HPDE6-E6E7 (cell line): ENCODE data around the gene TPSAB1.
"Not testable (repeated sequence)": the region's sequence is repeated elsewhere in the genome, so short reads cannot be mapped to it uniquely, and the experiment has no call there.

Experiments used
- DNase-seq: peaks from one replicate; pipeline ENCODE4 v3.0.0; 2011; ENCODE audit warnings: missing footprints; ENCODE audit errors: extremely low spot score

Gene TPSAB1

GRCh38 chr16:1223355-1224214 is 16.9 kb upstream of the TPSAB1 start:
- DNase-seq = no peak

GRCh38 chr16:1224558-1224957 is 15.9 kb upstream of the TPSAB1 start:
- no peak for DNase-seq

GRCh38 chr16:1225051-1225451 is 15.5 kb upstream of the TPSAB1 start, which contains the start of gene TPSG1:
TSS of gene TPSG1 (minus strand) at chr16:1225268. CDS start at chr16:1225252, 16 bp downstream.
- no peak for DNase-seq

GRCh38 chr16:1225728-1226311 is 14.7 kb upstream of the TPSAB1 start:
- not testable (repeated sequence) for DNase-seq

GRCh38 chr16:1226692-1227091 is 13.8 kb upstream of the TPSAB1 start:
- DNase-seq = not testable (repeated sequence)

GRCh38 chr16:1228227-1228626 is 12.3 kb upstream of the TPSAB1 start:
- not testable (repeated sequence) for DNase-seq

GRCh38 chr16:1229476-1229875 is 11.0 kb upstream of the TPSAB1 start:
- DNase-seq = not testable (repeated sequence)

GRCh38 chr16:1230084-1230470 is 10.4 kb upstream of the TPSAB1 start, which contains the start of gene TPSB2:
TSS of gene TPSB2 (minus strand) at chr16:1230184. CDS start at chr16:1229951, 233 bp downstream.
- DNase-seq = not testable (repeated sequence)

- DNase-seq = not testable (repeated sequence)
Measured at GRCh38 chr16:1230471-1231212, 9.9 kb upstream of the TPSAB1 start.

- not testable (repeated sequence) for DNase-seq
Measured at GRCh38 chr16:1231301-1231700, 9.2 kb upstream of the TPSAB1 start.

- DNase-seq = not testable (repeated sequence)
Measured at GRCh38 chr16:1232049-1232748, 8.3 kb upstream of the TPSAB1 start.

- DNase-seq = not testable (repeated sequence)
Measured at GRCh38 chr16:1236659-1237058, 3.8 kb upstream of the TPSAB1 start.

- DNase-seq = no peak
Measured at GRCh38 chr16:1237990-1238389, 2.5 kb upstream of the TPSAB1 start.

GRCh38 chr16:1238909-1239308 is 1.6 kb upstream of the TPSAB1 start:
- DNase-seq = not testable (repeated sequence)

GRCh38 chr16:1239575-1239974 is 930 bp upstream of the TPSAB1 start:
- DNase-seq = not testable (repeated sequence)

GRCh38 chr16:1241081-1241480 is 576 bp downstream of the TPSAB1 start:
- not testable (repeated sequence) for DNase-seq

GRCh38 chr16:1243363-1243762 is 2.9 kb downstream of the TPSAB1 start:
- DNase-seq = not testable (repeated sequence)

- not testable (repeated sequence) for DNase-seq
Measured at GRCh38 chr16:1243907-1244850, 3.7 kb downstream of the TPSAB1 start.

GRCh38 chr16:1244881-1245280 is 4.4 kb downstream of the TPSAB1 start:
- no peak for DNase-seq

- no peak for DNase-seq
Measured at GRCh38 chr16:1245452-1246020, 5.0 kb downstream of the TPSAB1 start.
